Inflammatory macrophage (primary cell): ENCODE results near the gene AZU1.
"Not testable (repeated sequence)": the region's sequence is repeated elsewhere in the genome, so short reads cannot be mapped to it uniquely, and the experiment has no call there.

Experiments used
- DNase-seq, 2 donors: peaks; one replicate each; pipeline ENCODE4 v3.0.0-alpha.2; 2020 to 2022

AZU1 gene

DNA sequence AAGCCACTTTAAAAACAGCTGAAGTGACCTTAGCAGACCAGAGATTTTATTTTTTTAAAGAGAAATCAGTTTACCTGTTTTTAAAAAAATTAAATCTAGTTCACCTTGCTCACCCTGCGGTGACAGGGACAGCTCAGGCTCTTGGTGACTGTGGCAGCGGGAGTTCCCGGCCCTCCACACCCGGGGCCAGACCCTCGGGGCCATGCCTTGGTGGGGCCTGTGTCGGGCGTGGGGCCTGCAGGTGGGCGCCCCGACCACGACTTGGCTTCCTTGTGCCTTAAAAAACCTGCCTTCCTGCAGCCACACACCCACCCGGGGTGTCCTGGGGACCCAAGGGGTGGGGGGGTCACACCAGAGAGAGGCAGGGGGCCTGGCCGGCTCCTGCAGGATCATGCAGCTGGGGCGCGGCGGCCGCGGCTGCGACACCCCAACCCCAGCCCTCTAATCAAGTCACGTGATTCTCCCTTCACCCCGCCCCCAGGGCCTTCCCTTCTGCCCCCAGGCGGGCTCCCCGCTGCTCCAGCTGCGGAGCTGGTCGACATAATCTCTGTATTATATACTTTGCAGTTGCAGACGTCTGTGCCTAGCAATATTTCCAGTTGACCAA is 16.7 kb upstream of the AZU1 start:
- no peak for DNase-seq

- DNase-seq = no peak
These were observed 16.1 kb upstream of the AZU1 start for GRCh38 chr19:811506-812048.

GRCh38 chr19:812049-812746 is 15.4 kb upstream of the AZU1 start:
- no peak for DNase-seq

DNA sequence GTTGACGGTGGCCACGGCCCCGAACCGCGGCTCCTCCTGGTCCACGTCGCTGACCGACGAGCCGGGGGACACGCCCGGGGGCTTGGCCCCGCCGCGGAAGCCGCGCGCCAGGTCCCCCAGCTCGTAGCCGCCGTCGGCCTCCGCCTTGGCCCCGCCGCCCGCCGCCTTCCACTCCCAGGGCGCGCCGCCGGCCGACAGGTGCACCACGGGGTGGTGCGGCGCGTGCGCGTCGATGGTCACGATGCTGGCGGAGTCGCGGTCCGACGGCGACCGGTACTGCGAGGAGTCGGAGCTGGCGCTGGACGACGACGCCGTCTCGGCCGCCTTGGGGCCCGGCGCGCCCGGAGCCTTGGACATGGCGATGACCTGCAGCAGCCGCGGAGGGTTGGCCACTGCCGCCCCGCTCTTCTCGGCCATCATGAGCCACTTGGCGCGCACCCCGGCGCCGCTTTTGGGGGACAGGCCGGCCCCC is 14.9 kb upstream of the AZU1 start:
- no peak for DNase-seq

- no peak for DNase-seq
These were observed 14.2 kb upstream of the AZU1 start for GRCh38 chr19:813219-814151.

GRCh38 chr19:814152-815078 is 13.2 kb upstream of the AZU1 start:
- no peak for DNase-seq

DNA sequence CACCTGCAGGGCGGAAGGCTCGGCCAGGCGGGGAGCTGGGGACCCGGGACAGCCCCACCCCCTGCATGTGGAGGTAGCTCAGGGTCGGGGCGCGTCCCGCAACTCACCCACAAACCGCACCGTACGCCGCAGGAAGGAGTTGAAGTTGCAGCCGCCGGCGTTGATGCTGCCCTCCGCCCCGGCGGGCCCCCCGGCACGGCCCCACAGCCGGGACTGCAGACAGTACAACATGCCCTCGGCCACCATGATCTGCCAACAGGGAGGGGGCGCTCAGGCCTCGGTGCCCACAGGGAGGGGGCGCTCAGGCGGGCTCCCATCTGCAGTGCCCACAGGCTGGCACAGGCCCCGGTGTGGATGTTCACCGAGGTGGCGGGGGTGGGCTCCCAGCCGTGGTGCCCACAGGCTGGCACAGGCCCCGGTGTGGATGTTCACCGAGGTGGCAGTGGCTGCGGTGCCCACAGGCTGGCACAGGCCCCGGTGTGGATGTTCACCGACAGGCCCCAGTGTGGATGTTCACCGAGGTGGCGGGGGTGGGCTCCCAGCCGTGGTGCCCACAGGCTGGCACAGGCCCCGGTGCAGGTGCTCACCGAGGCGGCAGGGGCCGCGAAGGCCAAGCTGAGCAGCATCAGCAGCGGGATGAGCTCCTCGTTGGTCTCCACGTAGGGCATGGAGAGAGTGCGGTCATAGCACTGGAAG is 12.4 kb upstream of the AZU1 start:
- DNase-seq = no peak

GRCh38 chr19:815775-816499 is 11.7 kb upstream of the AZU1 start:
- no peak for DNase-seq

DNA sequence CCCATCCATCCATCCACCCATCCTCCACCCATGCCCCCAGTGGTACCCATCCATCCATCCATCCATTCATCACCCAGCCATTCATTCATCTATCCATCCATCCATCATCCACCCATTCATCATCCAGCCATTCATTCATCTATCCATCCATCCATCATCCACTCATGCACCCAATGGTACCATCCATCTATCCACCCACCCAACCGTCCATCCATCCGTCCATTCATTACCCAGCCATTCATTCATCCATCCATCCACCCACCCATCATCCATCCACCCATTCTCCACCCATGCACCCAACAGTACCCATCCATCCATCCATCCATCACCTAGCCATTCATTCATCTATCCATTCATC is 11.2 kb upstream of the AZU1 start:
- no peak for DNase-seq

GRCh38 chr19:820212-820611 is 7.4 kb upstream of the AZU1 start:
- not testable (repeated sequence) for DNase-seq

GRCh38 chr19:821231-821824 is 6.3 kb upstream of the AZU1 start:
- no peak for DNase-seq

DNA sequence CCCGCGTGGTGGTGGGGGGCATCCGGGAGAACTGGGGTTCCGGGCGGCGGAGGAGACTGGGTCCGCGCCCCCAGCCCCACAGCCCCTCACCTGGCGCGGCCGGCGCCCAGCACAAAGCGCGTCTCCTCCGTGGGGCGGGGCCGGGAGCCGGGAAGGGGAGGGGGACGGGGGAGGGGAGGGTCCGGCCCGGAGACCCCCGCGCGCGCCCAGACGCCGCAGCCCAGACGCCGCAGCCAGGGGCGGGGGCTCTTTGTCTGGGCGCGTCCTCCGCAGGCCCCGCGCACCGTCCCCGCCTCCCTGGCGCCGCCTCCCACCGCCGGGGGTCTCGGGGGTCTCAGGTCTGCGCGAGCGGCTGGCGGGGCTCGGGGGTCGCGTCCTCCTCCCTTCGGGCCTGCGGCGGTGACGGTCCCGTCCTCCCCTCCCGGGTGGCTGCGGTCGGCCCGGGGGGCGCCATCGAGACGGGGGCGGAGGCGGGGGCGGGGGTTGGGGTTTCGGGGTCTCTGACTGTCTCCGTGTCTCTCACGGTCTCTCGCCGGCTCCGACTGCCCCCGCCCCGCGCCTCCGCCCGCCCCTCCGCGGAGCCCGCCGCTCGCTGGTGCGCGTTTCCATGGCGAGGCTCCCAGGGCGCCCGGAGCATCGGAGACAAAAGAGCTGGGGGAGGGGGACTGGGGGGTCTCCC is 5.7 kb upstream of the AZU1 start, which contains the start of gene PLPPR3:
TSS of gene PLPPR3 (minus strand) at position 131 of the 679 bp plus-strand sequence. CDS start 396 bp downstream, outside the sequence.
- no peak for DNase-seq

DNA sequence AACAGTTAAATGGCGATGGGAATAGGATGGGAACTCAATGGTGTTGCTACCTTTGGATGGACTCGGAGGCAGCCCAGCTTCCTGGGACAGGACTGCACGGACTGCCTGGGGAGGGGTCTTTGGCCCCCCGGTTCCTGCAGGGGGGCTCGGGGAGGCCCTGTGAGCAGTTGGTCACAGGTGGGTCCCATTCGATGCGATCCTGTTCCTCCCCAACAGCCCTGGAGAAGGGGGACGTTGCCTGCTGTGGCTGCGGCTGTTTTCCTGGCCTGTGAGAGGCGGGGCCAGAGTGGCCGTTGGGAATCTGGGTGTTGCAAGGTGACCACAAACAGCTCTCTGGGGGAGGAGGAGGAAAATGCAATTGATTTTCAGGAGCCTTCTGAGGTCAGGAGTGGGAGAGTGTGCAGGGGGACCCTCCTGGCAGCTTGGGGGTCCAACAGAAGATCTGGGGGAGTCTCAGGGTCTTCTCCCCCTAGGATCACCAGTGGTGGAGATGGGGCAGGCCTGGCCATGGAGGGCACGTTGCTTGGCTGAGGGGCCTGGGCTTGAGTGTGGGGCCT is 4.0 kb upstream of the AZU1 start:
- DNase-seq = peak; percentile 38 to 47

- peak; percentile 73 to 85 for DNase-seq
These were observed 2.8 kb upstream of the AZU1 start for GRCh38 chr19:824885-825284.

- peak in 1 of 2 donors; percentile 42 for DNase-seq
These were observed 1.6 kb upstream of the AZU1 start for GRCh38 chr19:825897-826644.

DNA sequence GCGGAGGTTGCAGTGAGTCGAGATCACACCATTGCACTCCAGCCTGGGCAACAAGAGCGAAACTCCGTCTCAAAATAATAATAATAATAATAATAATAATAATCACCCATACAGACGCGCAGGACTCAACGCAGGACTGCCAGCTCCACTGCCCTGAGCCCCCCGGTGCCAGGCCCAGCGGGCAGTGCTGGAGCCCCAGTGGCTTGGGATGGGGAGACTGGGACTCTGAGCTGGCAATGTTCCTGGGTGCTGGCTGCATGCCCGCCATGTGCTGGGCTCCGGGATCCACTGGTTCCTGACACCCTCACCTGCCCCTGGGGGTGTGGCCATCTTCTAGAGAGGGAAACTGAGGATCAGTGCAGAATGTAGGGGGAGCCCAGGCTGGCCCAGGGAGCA is 325 bp upstream of the AZU1 start:
- DNase-seq = no peak

DNA sequence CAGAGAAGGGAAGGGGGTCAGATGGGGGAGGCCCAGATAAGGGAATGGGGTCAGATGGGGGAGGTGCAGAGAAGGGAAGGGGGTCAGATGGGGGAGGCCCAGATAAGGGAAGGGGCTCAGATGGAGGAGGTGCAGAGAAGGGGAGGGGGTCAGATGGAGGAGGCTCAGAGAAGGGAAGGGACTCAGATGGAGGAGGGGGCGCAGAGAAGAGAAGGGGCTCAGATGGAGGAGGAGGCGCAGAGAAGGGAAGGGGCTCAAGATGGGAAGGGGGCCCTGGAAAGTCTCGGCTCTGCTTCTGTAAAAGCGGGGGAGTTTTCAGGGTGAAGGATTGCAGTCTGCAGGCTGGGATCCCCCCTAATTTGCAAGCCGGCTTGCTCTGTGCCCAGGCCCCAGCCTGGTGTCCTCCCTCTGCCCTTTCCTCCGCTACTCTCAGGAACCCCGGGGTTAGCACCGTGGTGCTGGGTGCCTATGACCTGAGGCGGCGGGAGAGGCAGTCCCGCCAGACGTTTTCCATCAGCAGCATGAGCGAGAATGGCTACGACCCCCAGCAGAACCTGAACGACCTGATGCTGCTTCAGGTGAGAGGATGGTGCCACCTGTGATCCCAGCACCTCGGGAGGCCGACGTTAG is 1.6 kb downstream of the AZU1 start:
- DNase-seq = no peak
